Stimulated activated CD8-positive, alpha-beta memory T cell treated with anti-CD3 and anti-CD28 coated beads, Interleukin-4, amount 100 ng/mL, for 4 hours (primary cell): ENCODE data around the gene TMEM100.

Source experiments
- DNase-seq, 2 donors: peaks; one replicate each; pipeline ENCODE4 v3.0.0-alpha.2; 2020; ENCODE audit warnings: low read depth in 2 of 2, low spot score in 1 of 2

Gene TMEM100

DNA sequence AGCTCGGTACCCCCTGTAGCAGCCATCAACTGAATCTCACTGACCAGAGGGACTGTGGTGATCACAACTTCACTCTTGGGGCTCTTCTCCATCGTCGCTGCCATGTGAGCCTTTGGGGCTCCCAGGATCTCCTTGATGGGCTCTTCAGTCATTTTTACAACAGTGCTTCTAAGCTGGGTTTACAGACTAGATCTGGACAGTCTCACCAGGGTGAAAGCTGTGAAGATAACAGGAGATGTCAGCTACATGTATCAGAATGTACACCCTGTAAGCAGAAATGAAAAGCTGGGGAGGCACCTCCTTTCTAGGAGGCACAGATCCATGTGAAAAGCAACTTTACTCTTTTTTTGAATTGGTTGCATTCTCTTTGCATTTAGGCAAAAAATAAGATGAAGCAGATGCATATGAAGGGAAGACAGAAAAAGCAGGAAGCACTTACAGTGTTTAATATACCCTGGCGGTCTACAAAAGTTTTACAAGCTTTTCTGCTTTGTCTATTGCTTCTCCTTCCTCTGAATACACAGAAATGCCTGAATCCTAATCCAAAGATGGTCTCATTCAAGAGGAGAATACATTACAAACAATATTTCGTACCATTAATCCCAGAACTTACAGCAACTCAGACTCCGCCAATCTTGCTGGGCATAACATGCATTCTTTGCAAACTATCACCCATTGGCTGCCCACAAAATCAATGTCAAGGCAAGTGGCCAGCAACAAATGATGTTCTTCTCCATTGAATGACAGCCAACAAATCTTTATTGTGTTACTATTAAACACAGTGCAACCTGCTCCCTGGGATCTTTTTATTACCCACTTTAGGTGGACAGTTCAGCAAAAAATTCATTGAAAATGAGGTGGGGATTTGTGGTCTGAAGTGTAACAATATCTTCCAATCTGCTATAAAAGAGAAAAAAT lies 1.5 kb downstream of the TMEM100 start:
- no peak for DNase-seq

DNA sequence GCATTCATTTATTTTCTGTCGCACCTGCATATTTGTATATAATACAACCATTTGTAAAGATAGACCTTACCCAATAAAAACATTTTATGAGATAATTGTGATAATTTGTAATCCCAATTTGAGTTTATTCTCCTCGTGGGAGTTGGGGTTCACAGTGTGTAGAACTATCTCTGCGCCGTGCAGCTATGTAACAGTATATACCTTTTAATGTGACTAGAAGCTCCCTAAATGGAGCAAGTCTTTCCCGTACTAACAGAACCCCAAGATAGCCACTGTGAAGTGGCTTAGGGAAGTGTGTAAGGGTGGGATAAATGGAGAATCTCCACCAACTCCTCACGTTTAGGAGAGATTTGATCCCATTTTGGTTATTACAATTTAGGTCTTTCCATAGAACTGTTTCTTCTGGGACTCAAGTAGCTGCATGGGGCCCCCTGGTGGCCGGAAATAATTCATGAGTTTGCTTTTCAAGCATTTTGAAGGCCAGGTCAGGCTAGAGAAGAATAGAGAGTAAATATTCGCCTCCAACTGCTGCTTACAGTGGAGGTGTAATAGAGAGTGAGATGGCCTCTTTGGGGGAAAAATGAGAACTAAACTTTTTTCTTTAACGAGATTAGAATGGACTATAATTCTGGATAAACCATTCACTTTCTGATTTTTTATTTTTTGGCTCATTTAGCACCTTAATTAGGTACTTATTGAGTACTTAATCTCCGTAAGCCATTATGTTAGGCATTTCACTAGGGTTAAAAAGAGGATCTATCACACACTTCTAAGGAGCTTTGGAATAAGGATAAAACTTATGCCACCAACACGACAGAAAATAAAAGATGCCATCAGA lies 4.5 kb downstream of the TMEM100 start:
- DNase-seq, result peak in 1 of 2 donors; percentile 31

DNA sequence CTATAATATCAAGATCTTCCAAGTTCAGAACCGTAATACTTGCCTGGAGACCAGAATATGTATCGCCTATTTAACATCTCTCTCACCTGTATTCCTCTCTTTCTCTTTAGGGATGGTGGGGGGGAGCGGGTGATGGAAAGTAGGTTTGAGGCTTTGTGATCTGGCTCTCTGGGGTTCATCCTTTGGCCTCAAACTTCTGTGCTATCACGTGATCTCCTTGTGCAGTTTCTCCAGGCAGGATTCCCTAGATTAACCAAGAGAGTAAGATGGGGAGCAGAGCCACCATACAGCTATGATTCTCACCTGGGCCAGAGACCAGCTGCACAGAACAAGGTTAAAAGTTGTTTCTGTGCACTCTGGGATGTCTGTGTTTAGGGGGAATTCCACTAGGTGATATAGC lies 5.2 kb downstream of the TMEM100 start:
- no peak for DNase-seq

DNA sequence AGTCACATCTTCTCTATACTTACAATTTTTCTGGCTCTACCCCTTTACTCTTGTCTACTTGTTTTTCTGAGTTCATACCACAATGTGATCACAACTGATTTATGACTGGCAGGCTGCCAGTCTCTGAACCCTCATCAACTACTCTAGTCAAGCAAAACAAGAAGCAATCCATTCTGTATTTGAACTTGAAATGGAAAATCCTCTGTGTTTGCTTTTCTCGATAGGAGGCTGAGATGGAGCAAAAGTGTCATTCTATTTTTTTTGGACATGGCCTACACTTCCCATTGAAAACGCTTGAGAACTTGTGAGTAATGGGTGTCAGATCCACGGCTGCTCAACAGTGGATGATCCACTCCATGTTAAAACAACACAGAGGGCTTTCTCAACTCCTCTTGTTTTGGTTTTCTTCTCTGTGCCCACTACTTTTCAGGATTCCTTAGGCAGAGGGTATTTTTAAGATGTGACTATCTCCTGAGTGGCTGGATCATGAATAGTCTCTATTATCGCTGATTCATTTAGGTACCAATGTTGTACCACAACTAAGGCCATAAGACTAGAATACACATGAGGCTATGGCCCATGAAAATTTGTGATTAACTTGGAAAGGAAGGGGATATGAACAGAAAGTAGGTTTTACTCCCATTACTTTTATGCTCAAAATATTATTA lies 11.7 kb downstream of the TMEM100 start:
- no peak for DNase-seq

DNA sequence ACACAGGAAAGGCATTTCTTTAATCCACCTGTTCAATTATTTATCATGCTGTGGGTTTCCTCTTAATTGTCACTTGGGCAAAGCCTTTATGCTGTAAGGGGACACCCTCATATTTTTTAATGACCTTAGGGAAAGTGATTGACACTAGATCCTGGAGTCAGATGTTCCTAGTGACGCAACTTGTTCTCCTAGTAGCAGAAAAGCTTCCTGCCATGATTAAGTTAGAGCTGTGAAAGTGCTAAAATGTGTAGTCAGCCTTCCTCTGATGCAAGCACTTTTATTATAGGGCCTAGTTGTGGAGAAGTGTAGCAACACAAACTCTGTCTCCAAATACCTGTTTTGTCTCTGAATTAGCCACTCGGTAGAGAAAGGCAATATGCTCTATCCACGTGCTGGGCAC lies 12.3 kb downstream of the TMEM100 start:
- no peak for DNase-seq

DNA sequence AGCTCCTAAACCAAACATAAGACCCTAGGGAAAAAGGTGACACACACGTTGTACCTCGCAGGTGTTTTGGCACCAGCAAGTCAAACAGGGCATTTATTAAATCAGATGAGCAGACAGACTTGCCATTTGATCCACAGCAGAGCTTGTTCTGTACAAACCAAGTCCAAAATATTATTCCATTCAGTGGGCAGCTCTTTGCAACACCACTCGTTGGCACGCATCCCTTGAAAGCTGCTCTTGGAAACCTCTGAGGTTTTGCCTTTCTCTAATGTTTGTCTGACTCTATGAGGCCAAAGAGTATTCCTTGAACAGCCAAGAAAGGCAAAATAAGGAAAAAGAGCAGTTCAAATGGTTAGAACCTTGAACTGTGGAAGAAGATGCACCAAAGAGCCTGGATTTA lies 12.7 kb downstream of the TMEM100 start:
- no peak for DNase-seq

DNA sequence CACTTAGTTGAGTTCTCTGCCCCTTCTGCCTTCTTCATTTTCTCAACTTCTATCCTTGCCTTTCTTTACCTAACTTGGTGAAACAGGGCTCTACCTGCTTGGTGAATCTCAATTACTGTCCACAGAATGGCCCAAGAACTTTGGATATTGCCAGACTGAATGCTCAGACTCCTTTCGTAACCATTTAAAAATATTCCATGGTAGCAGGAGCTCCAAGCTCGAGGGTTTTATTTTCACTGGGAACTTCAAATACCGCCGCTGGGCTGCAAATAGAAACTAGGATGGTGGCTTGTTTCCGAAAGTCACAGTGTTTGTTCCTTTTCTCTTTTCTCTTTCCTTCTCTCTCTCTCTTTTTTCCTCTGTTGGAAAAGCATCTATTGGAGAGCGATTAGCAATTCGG lies 13.2 kb downstream of the TMEM100 start:
- DNase-seq, result no peak

DNA sequence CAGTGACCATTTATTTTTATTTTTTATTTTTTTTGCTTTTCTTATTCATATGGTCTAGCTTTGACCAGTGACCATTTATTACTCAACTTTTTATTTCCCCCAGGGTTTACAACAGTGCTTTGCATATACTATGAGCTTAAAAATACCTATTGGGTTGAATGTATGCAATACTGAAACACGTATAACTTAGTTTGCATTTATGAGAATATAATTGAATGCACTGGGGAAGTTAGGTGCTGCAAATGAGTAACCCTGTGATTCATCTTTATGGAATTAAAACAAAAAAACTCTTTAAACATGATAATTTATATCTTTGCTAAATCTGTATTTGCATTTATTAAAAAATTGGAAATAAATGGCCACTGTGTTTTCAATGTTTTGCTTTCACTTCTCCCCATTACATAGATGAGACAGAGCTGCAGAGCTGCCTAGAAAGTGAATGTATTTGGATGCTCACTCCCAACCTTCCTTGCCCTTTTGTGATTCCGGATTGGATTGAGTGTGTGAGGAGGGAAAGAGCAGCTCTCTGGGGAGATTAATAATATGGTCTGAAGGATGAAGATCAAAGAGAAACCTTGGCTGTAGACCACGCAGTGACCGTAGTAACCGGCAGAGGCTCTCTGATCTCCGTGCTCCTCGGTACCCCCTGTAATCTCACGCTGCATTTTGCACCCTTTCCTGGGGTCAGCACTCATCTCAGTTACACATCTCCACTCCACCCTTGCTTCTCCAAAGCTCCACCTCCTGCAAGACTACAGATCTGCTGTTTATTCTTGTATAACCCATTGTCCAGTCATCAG lies 14.3 kb downstream of the TMEM100 start:
- DNase-seq, result no peak

DNA sequence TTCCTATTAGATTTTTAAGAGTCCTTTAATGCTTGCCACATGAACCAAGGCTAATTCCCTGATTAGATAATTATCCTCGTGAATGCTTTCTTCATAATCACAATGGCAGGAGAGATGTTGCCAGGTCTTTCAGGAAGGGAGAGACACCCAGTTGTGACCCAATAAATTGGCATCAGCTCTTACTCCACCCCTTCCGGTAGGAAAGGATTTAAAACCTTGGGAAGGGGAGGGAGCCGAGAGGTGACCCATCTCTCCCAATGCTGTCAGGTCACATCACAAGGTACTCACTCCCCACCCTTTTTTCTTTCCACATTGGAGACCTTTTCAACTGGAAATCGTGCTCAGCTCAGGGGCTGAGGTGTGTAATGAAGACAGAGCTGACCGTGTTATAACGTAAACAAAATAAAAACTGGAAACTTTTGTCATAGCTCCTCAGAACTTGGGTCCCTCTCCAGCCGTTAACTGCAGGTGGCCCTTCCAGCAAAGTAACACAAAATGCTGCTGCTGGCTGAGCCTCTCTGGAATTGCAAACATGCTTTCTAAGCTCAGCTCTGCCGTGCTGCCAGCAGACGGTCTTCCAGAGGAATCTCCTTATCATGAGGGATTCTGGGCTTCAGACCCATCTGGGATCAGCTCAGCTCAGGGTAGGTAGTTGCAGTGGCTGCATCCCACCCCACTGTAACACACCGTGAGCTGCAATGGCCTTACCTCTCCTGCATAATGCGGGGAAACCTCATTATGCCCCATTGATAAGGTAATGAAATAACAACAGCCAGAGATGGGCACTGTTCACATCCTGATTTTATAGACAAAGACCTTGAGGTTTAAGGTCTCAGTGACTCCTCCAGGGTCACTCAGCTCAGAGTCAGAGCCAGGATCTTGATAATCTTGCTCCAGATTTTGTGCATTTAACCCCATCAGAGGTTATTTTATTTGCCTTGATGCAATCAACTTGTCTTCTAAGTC lies 15.6 kb downstream of the TMEM100 start:
- DNase-seq, result no peak

DNA sequence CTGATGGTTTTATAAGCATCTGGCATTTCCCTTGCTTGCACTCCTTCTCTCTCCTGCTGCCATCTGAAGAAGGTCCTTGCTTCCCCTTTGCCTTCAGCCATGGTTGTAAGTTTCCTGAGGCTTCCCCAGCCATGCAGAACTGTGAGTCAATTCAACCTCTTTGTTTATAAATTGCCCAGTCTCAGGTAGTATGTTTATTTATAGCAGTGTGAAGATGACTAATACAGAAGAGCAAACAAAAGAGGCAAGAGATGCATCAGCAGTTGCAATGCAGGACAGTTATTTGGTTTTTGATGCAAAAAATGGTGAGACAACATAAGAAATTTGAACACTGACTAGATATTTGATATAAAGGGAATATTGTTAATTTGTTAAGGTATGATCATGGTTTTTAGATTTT lies 16.8 kb downstream of the TMEM100 start:
- DNase-seq, result no peak

DNA sequence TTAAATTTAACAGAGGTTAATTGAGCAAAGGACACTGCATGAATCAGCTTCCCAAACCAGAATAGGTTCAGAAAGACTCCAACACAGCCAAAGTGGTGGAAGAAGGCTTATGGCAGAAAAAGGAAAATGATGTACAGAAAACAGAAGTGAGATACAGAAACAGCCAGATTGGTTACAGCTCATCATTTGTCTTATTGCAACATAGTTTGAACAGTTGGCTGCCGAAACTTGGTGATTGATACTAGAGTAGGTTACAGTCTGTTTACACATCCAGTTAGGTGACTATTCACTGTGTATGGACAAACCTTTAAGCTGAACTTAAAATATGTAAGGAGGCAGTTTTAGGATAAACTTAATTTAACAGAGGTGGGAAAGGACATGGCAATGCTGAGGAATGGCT lies 18.3 kb downstream of the TMEM100 start:
- no peak for DNase-seq

DNA sequence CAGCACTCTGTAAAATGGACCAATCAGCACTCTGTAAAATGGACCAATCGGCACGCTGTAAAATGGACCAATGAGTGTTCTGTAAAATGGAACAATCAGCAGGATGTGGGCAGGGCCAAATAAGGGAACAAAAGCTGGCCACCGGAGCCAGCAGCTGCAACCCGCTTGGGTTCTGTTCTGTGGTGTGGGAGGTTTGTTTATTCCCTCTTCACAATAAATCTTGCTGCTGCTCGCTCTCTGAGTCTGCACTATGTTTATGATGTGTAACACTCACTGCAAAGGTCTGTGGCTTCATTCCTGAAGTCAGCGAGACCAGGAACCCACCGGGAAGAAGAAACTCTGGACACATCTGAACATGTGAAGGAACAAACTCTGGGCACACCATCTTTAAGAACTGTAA lies 20.5 kb downstream of the TMEM100 start:
- DNase-seq, result no peak

DNA sequence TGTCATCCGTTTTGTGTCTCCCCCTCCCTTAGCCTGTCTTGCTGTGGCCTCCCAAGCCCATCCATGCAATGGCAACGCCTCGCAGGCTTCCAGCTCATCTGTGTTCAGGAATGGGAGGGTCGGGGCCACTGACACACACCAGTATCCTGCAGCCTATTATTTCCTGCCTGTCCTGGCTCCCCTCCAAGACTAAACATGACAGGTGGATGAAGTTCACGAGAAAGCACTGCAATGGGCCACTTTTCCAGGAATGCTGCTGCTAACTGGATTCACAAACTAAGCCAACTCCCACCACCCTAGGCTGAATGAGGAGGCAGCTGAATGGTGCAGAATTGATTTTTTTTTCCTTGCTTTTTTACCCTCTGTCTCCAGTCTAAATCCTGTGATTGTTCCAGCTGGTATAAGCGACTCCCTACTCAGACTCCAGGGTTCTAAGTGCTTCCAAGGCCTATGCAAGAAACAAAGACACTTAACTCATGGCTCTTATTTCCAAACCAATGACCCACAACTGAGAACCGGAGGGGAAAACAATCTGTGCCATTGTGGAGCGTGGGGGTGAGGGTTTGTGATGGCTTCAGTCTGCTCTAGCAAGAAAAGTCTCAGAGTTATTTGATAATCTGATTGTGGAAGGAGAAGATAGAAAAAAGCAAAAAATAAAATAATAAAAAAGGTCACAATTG lies 23.3 kb downstream of the TMEM100 start:
- DNase-seq, result no peak

DNA sequence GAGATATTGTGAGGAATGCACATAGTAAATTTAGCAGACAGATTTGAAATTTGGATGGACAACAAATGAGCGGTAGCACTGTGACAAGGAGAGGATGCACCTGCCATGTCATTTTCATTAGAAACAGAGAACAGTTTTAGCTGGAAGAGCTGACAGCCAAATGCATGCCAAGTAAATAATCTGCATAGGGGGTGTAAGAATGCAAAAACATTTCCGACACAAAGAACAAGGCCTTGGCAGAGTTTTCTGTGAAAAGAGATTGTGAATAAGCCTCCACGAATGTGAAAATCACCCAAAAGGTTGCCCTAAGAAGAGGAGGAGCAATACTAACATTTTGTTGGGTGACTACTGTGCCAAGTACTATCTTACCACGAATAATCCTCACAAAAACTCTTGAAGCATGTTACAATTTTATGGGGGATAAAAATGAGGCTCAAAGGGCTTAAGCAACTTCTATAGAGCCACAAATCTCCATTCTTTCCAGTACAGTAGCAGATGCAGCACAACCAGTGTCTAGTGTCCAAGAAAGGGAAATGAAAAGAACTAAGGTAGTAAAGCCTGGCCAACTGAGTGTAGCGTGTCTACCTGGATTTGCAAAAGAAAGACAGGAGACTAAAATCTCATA lies 28.3 kb downstream of the TMEM100 start:
- DNase-seq, result no peak

DNA sequence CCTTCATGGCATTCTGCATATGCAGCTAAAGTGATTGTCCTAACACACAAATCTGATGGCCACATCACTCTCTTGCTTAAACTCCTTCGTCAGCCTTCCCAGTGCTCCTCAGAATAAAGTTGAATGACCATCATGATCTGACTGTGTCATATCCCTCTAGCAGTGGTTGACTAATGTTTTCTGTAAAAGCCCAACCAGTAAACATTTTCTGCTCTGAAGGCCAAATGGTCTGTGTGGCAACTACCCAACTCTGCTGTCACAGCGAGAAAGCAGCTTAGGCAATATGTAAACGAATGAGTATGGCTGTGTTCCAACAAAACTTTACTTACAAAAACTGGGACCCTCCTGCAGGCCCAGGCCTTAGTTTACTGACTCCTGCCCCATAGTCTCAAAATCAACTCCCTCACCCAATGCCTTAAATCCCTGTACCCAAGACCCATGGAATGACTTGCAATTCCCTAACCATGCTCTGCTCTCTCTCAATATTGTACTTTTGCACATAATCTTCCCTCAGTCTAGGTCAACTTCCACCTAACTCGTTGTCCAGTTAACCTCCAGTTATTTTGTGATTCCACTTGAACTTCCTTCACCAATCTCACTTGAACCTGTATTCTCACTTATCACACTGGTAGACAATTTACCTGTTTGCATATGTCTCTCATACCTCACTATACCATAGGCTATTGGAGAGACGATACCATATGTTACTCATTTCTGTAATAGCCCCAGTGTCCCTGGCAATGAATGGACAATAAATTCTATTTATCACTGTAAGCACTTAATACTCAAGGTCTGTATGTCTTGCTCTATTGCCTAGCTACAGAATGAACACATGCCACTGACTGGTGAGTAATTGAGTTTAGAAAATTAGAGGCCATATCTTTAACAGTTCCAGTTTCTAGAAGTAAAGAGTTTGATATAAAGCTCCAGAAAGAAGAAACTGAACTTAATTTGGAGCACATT lies 29.1 kb downstream of the TMEM100 start:
- no peak for DNase-seq

DNA sequence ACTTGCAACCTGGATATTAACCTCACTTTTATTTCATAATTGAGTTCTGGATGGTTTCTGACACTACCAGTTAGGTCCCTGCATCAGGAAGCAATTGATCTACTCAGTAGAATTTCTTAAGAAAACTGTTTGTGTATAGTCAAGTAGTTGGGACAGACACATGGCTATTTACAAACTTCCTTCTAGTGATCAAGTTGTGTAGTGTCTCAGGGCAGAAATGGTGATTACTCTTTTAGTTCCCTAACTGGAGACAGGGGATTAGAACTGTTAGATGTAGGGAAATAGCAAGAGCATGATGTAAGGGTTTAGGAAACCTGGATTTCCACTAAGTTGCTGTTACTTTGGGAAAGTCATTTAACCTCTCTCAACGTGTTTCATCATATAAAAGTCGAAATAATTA lies 30.4 kb downstream of the TMEM100 start:
- DNase-seq, result no peak

DNA sequence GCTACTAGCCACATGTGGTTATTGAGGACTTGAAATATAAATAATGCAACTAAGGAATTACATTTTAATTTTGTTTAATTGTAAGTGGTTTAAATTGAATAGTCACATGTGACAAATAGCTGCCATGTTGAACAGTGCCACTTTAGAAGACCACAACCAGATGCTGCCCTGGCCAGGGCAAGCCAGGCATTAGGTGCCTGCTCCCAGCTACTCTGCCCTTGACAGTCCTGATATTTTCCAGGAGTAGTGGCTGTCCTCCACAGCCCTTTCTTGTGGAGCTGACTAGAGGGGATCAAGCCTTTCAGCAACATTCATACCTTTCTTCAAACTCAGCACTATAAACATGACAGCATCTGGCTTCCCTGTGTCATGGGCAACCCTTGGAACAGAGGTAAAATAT lies 31.0 kb downstream of the TMEM100 start:
- no peak for DNase-seq

DNA sequence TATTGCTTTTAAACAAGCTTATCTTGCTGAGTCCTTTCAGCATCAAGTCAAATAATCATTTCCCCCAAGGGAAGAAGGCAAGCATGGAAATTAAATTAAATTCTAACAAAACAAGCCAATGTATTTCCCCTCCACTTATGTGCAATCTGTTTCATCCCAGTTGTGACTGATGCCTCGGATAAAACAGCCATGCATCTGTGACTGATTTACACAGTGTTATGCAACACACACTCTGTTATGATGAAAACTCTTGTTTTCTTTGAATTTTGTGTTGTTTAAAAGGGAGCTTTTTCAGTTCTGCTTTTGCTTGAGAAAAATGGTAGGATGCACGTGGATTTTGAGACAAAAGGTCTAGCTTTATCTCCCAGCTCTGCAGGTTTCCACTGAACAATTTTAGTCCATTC lies 32.6 kb downstream of the TMEM100 start:
- no peak for DNase-seq
